Mesothelial cell of epicardium (in vitro differentiated cells): Measurements from ENCODE around the gene RAMP3. TPM values are rescaled to one million over a fixed set of nuclear protein-coding genes. Genes with fewer than 3 reads are reported as not detected.
A peak's percentile ranks its signal among the peaks of the same experiment; 100 is the strongest.
"Not testable (repeated sequence)": the region's sequence is repeated elsewhere in the genome, so short reads cannot be mapped to it uniquely, and the experiment has no call there.

ENCODE experiments used
- DNase-seq, 2 experiments: peaks; one replicate each; pipeline ENCODE4 v3.0.0; 2021; ENCODE audit warnings: low spot score in 2 of 2; ENCODE audit not compliant: unreplicated experiment in 2 of 2
- H3K27ac Mint-ChIP-seq: 2 replicates; pipeline ENCODE4 v1.8.0; 2021; ENCODE audit warnings: mixed read lengths
- H3K27me3 Mint-ChIP-seq: 2 replicates; pipeline ENCODE4 v1.8.0; 2021; ENCODE audit warnings: low read depth, mixed read lengths
- H3K36me3 Mint-ChIP-seq: 2 replicates; pipeline ENCODE4 v1.8.0; 2021; ENCODE audit warnings: mixed read lengths
- H3K4me1 Mint-ChIP-seq: 2 replicates; pipeline ENCODE4 v1.8.0; 2021; ENCODE audit warnings: mixed read lengths
- H3K4me3 Mint-ChIP-seq: 2 replicates; pipeline ENCODE4 v1.8.0; 2021; ENCODE audit warnings: mild to moderate bottlenecking, moderate library complexity, mixed read lengths
- H3K9me3 Mint-ChIP-seq: 2 replicates; pipeline ENCODE4 v1.8.0; 2021; ENCODE audit warnings: mixed read lengths
- total RNA-seq: library from RNA; stranded (reverse); gene quantifications from 3 replicates; pipeline ENCODE4 v1.2.1, GENCODE V29; 2021
- TF ChIP-seq, protein P1 (sequence below): fragments of 200-600 bp; sonication (generic); IDR thresholded peaks from one replicate; pipeline ENCODE4 v1.5.0; 2021; ENCODE audit warnings: antibody characterized with exemption; ENCODE audit not compliant: unreplicated experiment

Gene RAMP3
- not detected in 3 replicates for total RNA-seq

GRCh38 chr7:45157653-45158401 lies at the start of gene RAMP3:
Gene RAMP3, plus strand, starts transcription at chr7:45157791. Its CDS starts 38 bp downstream, at chr7:45157829.
- Mint-ChIP-seq H3K4me1 (no peaks in the 10 kb centered on the region), H3K36me3 (no peaks in the 10 kb centered on the region), H3K27me3 (peaks cover 74% of the 10 kb centered on the region), H3K9me3 (no peaks in the 10 kb centered on the region), H3K27ac (no peak within 1 kb of the TSS), H3K4me3 (peak within 1 kb of the TSS; percentile 28)
- TF ChIP-seq, protein P1, sequence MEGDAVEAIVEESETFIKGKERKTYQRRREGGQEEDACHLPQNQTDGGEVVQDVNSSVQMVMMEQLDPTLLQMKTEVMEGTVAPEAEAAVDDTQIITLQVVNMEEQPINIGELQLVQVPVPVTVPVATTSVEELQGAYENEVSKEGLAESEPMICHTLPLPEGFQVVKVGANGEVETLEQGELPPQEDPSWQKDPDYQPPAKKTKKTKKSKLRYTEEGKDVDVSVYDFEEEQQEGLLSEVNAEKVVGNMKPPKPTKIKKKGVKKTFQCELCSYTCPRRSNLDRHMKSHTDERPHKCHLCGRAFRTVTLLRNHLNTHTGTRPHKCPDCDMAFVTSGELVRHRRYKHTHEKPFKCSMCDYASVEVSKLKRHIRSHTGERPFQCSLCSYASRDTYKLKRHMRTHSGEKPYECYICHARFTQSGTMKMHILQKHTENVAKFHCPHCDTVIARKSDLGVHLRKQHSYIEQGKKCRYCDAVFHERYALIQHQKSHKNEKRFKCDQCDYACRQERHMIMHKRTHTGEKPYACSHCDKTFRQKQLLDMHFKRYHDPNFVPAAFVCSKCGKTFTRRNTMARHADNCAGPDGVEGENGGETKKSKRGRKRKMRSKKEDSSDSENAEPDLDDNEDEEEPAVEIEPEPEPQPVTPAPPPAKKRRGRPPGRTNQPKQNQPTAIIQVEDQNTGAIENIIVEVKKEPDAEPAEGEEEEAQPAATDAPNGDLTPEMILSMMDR: no peak
- DNase-seq: no peak

- no peak overlapping the region for H3K4me3 Mint-ChIP-seq
- TF ChIP-seq, protein P1: no peak
- H3K36me3 Mint-ChIP-seq: peaks cover 4% of the 10 kb centered on the region
- peaks cover 23% of the 10 kb centered on the region for H3K4me1 Mint-ChIP-seq
- H3K9me3 Mint-ChIP-seq: no peaks in the 10 kb centered on the region
- peaks cover 2% of the 10 kb centered on the region for H3K27me3 Mint-ChIP-seq
- H3K27ac Mint-ChIP-seq: no peak overlapping the region
- no peak for DNase-seq
Measured at GRCh38 chr7:45108863-45109262, 48.7 kb upstream of the RAMP3 start.

DNA sequence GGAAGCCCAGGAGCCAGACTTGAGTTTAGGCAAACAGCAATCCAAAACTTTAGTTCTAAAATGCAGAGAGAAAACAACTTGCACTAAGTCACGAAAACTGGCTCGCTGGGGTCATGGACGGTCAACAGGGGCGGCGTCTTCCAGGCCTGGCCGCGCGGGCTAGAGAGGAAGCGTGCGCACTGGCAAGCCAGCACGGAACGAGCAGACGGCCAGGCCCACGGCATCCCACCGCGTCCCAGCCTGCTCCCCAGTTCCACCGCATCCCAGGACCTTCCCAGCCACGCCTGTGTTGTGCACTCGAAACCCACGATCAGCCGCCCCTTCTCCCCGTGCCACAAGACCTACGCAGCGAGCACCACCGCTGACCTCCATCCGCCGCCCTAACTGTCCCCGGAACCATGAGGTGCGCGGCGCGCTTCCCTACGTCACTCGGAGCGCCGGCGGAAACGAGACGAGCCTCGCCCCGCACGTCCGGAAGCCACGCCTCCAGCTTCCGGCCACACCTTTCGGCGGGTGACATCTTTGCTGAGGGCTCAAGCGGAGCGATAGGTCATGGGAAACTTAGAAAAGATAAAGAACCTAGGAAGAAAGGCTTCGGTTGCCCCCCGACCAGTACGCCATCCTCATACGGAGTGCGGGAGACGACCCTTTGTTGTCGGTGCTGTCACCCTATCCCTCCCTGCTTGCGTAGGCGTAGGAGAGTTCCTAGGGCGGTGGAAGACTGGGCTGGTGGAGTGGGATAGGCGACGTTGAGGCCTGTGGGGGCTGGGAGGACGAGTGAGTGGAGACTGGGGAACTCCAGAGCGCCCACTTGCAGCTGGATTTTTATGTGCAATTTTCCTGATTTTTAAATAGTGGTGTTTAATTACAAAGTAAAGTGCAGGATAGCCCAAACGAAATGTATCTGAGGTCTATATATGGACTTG lies 46.0 kb upstream of the RAMP3 start, which contains the start of gene TBRG4:
TBRG4 (minus strand) TSS at position 400 of the 926 bp plus-strand sequence. CDS start 2,460 bp downstream, outside the sequence.
- peaks cover 26% of the 10 kb centered on the region for H3K27me3 Mint-ChIP-seq
- peak; percentile 85 to 91 for DNase-seq
- peaks cover 2% of the 10 kb centered on the region for H3K36me3 Mint-ChIP-seq
- peak within 1 kb of the TSS; percentile 94 for H3K4me3 Mint-ChIP-seq
- TF ChIP-seq, protein P1: no peak
- no peaks in the 10 kb centered on the region for H3K9me3 Mint-ChIP-seq
- peaks cover 23% of the 10 kb centered on the region for H3K4me1 Mint-ChIP-seq
- H3K27ac Mint-ChIP-seq: peak within 1 kb of the TSS; percentile 99

- H3K9me3 Mint-ChIP-seq: no peaks in the 10 kb centered on the region
- TF ChIP-seq, protein P1: no peak
- peaks cover 36% of the 10 kb centered on the region for H3K27me3 Mint-ChIP-seq
- H3K4me3 Mint-ChIP-seq: peak overlapping the region; percentile 94
- H3K27ac Mint-ChIP-seq: peak overlapping the region; percentile 99
- H3K36me3 Mint-ChIP-seq: peaks cover 2% of the 10 kb centered on the region
- peaks cover 23% of the 10 kb centered on the region for H3K4me1 Mint-ChIP-seq
- no peak for DNase-seq
Measured at GRCh38 chr7:45112648-45113047, 44.9 kb upstream of the RAMP3 start.

DNA sequence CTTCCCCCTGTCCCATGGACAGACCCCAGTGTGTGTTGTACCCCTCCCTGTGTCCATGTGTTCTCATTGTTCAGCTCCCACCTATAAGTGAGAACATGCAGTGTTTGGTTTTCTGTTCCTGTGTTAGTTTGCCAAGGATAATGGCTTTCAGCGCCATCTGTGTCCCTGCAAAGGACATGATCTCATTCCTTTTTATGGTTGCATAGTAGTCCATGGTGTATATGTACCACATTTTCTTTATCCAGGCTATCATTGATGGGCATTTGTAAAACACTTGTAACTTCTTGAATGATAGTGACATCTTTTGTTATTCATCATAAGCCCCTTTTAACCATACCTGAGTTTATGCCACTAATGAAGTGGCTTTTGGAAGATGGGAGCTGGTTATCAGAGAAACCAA lies 43.3 kb upstream of the RAMP3 start:
- not testable (repeated sequence) for H3K9me3 Mint-ChIP-seq, H3K36me3 Mint-ChIP-seq, H3K27ac Mint-ChIP-seq, H3K4me3 Mint-ChIP-seq, DNase-seq
- Mint-ChIP-seq H3K4me1 (peaks cover 23% of the 10 kb centered on the region), H3K27me3 (peaks cover 42% of the 10 kb centered on the region)

GRCh38 chr7:45114926-45115325 lies 42.7 kb upstream of the RAMP3 start:
- no peaks in the 10 kb centered on the region for H3K9me3 Mint-ChIP-seq

More at GRCh38 chr7:45114926-45115325, 42.7 kb upstream of the RAMP3 start:
- Mint-ChIP-seq H3K4me1 (peaks cover 22% of the 10 kb centered on the region), H3K27me3 (peaks cover 45% of the 10 kb centered on the region), H3K4me3 (no peak overlapping the region), H3K27ac (no peak overlapping the region), H3K36me3 (no peaks in the 10 kb centered on the region)
- TF ChIP-seq, protein P1: no peak
- no peak for DNase-seq
